ENCODE measurements around the gene DGKE. TPM values are rescaled to one million over a fixed set of nuclear protein-coding genes. Genes with fewer than 3 reads are reported as not detected.

DGKE gene
- polyA plus RNA-seq, 4 donors, result 3.5 to 5.1 (median 3.9) TPM

DNA sequence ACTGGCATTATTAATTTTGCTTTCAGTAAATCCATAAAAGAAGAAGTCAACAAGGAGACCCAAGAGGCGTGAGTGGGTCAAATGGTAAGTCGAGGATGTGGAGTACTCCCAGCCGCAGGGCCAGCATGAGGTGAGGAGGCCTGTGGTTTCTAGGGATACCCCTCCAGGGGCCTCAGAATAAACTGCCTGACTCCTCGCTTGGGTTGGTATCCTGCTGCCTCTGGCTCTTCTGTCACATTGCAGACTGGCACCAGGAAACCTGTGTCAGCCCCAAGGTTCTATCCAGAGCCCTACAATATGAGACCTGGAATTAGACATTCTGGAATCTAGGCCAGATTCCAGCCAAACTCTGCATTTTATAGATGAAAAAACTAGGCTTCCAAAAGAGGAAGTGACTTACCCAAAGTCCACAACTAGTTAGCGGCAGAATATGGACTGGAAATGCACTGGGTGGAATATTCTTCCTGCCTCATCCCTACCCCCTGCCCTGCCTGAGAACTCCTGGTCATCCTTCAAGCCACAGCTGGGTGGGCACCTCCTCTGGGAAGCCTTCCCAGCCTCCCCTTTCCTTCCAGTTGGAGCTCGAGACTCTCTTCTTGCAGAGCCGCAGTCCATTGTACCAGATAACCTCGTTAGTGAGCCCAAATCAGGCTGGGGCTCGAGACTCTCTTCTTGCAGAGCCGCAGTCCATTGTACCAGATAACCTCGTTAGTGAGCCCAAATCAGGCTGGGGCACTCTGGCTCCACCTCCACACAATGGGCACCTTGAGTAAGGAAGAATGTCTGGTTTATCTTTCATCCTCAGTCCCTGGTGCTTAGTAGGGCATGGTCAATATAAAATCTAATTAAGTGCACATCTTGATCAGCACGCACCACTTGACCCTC is 22.8 kb upstream of the DGKE start:
- no peak for DNase-seq (ENCODE audit: low read depth in 4 of 4, low spot score in 3 of 4)

GRCh38 chr17:56812901-56813388 is 21.0 kb upstream of the DGKE start:
- no peak for DNase-seq (ENCODE audit: low read depth in 4 of 4, low spot score in 3 of 4)

- DNase-seq (ENCODE audit: low read depth in 4 of 4, low spot score in 3 of 4), result no peak
Observed at GRCh38 chr17:56815711-56816110, 18.2 kb upstream of the DGKE start.

DNA sequence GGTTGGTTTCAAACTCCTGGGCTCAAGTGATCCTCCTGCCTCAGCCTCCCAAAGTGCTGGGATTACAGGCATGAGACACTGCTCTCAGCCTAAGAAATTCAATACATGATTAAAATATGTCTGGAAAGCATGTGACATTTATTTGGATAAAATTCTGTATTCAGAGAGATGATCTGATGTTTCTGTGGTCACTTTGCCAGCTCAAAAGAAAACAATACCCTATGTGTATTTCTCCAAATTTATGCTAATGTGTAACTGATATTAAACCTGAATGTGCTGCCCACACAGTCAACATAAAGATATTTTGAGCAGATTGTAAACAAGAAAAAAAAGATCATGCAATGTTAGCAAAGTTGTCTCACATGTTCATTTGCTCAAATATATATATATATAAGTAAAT is 16.9 kb upstream of the DGKE start:
- DNase-seq (ENCODE audit: low read depth in 4 of 4, low spot score in 3 of 4), result no peak

- no peak for DNase-seq (ENCODE audit: low read depth in 4 of 4, low spot score in 3 of 4)
Observed at GRCh38 chr17:56819030-56819429, 14.9 kb upstream of the DGKE start.

GRCh38 chr17:56819431-56820145 is 14.4 kb upstream of the DGKE start:
- DNase-seq (ENCODE audit: low read depth in 4 of 4, low spot score in 3 of 4), result peak; percentile 50 to 63 (median 60)

DNA sequence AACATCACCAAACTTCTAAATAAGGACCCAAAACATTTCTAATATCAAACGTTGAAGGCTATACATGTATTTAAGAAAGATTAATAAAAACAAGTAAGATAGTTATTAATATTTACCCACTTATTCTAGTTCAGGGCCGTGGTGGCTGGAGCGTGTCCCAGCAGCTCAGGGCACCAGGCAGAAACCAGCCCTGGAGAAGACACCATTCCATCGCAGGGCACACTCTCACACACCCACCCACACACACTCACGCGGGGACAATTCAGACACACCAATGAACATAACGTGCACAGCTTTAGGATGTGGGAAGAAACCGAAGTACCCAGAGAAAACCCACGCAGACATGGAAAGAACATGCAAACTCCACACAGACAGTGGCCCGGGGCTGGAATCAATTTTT is 13.7 kb upstream of the DGKE start:
- DNase-seq (ENCODE audit: low read depth in 4 of 4, low spot score in 3 of 4), result no peak

- no peak for DNase-seq (ENCODE audit: low read depth in 4 of 4, low spot score in 3 of 4)
Observed at GRCh38 chr17:56821847-56822534, 12.0 kb upstream of the DGKE start.

- DNase-seq (ENCODE audit: low read depth in 4 of 4, low spot score in 3 of 4), result no peak
Observed at GRCh38 chr17:56822725-56823124, 11.2 kb upstream of the DGKE start.

- DNase-seq (ENCODE audit: low read depth in 4 of 4, low spot score in 3 of 4), result no peak
Observed at GRCh38 chr17:56823848-56824247, 10.1 kb upstream of the DGKE start.

GRCh38 chr17:56824503-56824902 is 9.4 kb upstream of the DGKE start:
- DNase-seq (ENCODE audit: low read depth in 4 of 4, low spot score in 3 of 4), result no peak

DNA sequence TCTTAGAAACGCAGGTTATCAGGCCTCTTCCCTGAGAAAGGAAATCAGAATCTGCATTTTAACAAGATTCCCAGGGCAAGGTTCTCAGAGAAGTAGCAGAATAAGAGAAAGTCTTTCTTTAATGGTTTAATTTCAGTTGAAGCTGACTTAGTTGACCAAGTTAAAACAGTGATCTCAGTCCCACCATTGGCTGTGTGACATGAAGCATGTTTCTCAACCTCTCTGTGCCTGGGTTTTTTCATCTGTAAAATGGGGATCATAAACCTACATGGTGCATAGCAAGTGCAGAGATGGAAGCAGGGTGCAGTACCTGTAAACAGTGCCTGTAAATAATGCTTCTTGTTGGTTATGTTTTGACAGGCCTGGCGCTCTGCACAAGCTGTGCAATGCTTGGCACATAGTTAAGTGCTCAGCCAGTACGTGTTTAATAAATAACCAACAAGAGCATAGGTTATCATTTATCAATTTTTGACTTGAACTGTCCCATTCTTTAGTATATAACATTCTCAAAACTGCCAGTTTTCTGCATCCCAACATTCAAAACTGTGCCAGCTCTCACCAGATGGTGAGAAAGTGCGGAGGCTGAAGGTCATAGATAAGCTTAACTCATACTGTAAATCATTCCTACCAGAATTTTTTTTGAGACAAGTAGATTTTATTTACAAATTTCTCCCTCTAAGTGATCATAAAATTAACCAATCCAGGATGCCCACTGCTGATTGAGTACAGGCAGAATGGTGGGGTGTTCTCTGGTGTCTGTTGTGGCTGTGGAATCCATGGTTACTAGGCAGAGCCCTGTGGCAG is 7.1 kb upstream of the DGKE start:
- no peak for DNase-seq (ENCODE audit: low read depth in 4 of 4, low spot score in 3 of 4)

DNA sequence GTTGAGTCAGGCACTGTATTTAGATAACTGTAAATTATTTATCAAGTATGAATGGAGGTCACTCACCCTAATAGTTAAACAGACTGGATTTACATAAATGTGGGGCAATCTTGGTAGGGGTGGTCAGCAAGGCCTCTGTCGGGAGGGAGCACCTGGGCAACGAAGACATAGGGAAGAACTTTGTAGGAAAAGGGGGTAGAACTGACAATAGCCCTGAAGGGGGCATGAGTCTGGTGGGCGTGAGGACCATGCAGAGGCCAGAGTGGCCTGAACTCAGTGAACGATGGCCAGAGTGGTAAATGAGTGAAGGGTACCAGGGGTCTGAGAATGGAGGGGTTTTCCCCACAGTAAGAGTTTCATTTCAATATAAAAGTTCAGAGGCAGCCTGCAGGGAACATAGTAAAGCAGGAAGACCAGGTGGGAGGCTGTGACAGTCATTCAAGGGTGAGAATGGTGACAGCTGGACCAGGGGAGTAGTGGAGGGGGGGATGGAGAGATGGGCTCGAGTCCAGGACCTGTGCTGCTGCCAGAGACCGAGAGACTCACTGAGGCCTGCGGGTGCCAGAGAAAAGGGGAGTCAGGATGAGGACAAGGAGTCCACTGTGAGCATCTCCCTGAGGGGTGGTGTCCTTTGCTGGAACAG is 3.1 kb upstream of the DGKE start:
- no peak for DNase-seq (ENCODE audit: low read depth in 4 of 4, low spot score in 3 of 4)

DNA sequence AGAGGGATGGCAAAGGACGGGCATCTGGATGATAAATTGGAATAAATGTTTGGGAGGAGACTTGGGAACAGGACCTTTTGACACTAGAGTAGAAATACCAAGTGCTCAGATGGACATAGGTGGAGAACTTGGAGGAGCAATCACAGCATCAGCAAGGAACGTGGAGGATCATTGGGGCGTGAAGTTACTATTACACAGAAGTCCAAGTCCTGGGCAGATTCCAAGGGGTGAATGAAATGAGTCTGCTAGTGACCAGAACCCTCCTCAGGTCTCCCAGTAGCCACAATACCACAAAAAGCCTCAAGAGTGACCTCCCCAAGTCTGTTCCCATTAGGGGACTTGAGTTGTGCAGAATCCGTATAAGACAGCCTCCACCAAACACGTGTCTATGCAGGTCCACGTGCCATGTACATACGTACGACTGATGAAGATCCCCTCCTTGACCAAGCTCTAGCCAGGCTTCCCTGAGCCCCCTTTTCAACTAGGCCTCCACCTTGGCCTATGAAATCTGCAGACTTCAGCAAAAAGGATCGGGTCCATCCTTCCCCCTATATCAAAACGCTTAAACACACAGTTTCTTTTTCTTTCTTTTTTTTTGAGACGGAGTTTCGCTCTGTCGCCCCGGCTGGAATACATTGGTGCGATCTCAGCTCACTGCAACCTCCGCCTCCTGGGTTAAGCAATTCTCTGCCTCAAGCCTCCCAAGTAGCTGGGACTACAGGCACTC is 2.4 kb upstream of the DGKE start:
- DNase-seq (ENCODE audit: low read depth in 4 of 4, low spot score in 3 of 4), result no peak

DNA sequence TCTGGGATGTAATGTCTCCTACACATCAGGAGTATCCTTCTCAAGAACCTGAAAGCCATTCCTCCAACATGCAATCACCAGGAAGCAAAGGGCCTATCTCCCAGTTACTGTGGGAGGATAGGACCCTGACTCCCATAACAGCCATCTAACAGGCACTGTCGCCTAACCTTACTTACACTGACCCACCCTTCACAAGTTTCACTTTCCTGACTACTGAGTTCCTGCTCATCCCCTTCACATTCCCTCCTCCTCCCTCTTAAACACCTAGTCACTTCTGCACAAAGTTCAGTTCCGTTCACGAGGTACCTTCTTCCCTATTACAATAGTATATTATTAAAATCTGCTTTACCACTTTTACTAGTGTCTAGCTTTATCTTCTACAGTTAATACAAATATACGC is 1.5 kb upstream of the DGKE start:
- no peak for DNase-seq (ENCODE audit: low read depth in 4 of 4, low spot score in 3 of 4)

DNA sequence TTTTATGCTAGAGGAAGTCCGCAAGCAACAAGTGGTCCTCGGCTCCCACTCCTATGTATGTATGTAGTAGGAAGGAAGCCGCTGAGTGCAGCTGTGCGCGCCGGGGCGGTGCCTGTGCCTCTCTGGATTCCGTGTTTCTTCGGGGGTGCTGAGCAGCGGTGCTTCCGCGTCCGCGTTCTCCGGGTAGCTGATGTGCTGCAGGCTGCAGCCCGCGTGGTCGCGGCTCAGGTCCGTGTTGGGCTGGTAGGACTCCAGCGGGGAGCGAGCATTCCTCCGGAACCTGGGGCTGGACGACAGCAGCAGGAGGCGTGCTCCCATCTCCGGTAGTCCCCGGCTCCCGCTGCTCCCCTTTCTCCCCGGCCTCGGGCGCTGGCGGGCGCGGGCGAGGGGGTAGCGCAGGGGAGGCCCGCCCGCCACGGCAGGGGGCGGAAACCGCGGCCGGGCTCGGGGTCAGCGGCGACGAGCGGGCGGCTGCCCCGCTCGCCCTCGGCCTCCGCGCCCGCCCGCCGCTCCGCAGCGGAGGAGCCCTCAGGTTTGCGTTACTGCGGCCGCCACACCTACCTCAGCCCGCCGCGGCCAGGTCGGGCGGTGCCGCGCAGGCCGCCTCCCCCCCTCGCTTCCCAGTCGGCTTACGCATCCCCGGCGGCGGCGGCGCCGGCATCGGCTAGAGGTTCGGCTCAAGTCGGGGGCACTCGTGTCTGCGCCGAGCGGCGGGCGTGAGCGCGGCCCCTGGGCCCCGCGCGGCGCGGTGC is 718 bp upstream of the DGKE start:
- DNase-seq (ENCODE audit: low read depth in 4 of 4, low spot score in 3 of 4), result peak in 1 of 4 donors; percentile 11

GRCh38 chr17:56834380-56835263 is 671 bp downstream of the DGKE start:
- DNase-seq (ENCODE audit: low read depth in 4 of 4, low spot score in 3 of 4), result peak in 2 of 4 donors; percentile 8 to 16

DNA sequence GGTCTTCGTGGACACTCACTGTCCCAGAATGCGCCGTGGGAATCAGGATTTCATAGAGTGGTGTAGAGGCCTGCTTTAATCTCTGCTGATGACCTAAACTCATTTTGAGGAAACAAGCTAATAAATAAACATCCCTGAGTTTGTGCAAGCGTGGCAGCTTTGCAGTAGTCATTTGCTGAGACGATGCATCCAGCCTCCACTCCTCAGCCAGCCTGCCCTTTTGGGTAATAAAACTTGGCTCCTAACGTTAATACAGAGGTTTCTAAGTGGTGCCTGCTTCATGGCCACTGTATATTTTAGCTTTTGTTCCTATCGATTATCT is 1.3 kb downstream of the DGKE start:
- DNase-seq (ENCODE audit: low read depth in 4 of 4, low spot score in 3 of 4), result no peak
